Measurements from ENCODE around the gene ITGB7.

DNA sequence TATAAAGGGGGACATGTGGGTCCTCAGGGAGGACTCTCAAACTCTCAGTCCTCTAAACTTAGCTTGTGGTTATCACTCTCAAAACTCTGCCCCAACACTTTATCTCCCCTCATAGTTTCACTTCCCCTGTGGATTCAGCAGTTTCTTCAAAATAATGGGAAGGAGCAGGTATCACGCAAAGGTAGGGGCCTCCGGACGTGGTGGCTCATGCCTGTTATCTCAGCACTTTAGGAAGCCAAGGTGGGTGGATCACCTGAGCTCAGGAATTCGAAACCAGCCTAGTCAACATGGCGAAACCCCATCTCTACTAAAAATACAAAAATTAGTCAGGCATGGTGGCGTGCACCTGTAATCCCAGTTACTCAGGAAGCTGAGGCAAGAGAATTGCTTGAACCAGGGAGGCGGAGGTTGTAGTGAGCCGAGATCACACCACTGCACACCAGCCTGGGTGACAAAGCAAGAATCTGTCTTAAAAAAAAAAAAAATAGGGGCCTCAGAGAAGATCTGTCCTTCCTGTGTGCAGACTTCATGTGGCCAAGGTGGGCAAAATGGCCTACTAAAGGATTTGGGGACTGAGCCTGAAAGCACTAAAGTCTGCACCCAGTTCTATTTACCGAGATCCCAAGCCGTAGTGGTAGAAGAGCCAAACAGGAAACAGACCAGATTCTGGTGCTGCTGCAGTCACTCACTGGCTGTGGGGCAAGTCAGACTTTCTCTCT lies 6.4 kb downstream of the ITGB7 start:
- TF ChIP-seq, protein P1, sequence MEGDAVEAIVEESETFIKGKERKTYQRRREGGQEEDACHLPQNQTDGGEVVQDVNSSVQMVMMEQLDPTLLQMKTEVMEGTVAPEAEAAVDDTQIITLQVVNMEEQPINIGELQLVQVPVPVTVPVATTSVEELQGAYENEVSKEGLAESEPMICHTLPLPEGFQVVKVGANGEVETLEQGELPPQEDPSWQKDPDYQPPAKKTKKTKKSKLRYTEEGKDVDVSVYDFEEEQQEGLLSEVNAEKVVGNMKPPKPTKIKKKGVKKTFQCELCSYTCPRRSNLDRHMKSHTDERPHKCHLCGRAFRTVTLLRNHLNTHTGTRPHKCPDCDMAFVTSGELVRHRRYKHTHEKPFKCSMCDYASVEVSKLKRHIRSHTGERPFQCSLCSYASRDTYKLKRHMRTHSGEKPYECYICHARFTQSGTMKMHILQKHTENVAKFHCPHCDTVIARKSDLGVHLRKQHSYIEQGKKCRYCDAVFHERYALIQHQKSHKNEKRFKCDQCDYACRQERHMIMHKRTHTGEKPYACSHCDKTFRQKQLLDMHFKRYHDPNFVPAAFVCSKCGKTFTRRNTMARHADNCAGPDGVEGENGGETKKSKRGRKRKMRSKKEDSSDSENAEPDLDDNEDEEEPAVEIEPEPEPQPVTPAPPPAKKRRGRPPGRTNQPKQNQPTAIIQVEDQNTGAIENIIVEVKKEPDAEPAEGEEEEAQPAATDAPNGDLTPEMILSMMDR (IDR thresholded peaks at IDR 0.05), result no peak
- no peak for TF ChIP-seq POLR2A (IDR thresholded peaks at IDR 0.05)

All from body of pancreas (tissue), 4 donors.